Spleen (tissue), 11 donors: Measurements from ENCODE around the gene TSPO. TPM values are rescaled to one million over a fixed set of nuclear protein-coding genes. Genes with fewer than 3 reads are reported as not detected.
A peak's percentile ranks its signal among the peaks of the same experiment; 100 is the strongest.

ENCODE experiments used
- DNase-seq: peaks from one replicate; pipeline ENCODE4 v3.0.0-alpha.2; 2020
- H3K27ac ChIP-seq, 8 donors: fragments of 200-600 bp; sonication (generic) in 7 of 8; 1 replicate in 4 of 8; 2 replicates in 4 of 8; pipeline versions ENCODE4 v1.5.0 to v1.8.0; 2016 to 2021; ENCODE audit warnings: inconsistent platforms in 4 of 8, mild to moderate bottlenecking in 4 of 8, moderate library complexity in 1 of 8
- H3K27me3 ChIP-seq, 7 donors: fragments of 200-600 bp; sonication (generic) in 6 of 7; replicated peaks in 1 of 7; 1 replicate in 4 of 7; 2 replicates in 3 of 7; pipeline versions ENCODE4 v1.5.0 to v1.8.0; 2016 to 2021; ENCODE audit warnings: inconsistent platforms in 3 of 7, mild to moderate bottlenecking in 1 of 7
- H3K36me3 ChIP-seq, 6 donors: fragments of 200-600 bp; sonication (generic) in 5 of 6; 1 replicate in 4 of 6; 2 replicates in 2 of 6; pipeline versions ENCODE4 v1.5.0 to v1.8.0; 2016 to 2021; ENCODE audit warnings: inconsistent platforms in 2 of 6
- H3K4me1 ChIP-seq, 6 donors: fragments of 200-600 bp; sonication (generic) in 5 of 6; 1 replicate in 3 of 6; 2 replicates in 3 of 6; pipeline versions ENCODE4 v1.5.0 to v1.8.0; 2016 to 2021; ENCODE audit warnings: inconsistent platforms in 3 of 6
- H3K4me3 ChIP-seq, 8 donors: fragments of 200-600 bp; sonication (generic) in 7 of 8; 1 replicate in 4 of 8; 2 replicates in 4 of 8; pipeline versions ENCODE4 v1.5.0 to v1.8.0; 2016 to 2021; ENCODE audit warnings: inconsistent platforms in 4 of 8, mild to moderate bottlenecking in 4 of 8, moderate library complexity in 2 of 8
- H3K9me3 ChIP-seq, 8 donors: fragments of 200-600 bp; sonication (generic) in 7 of 8; 1 replicate in 4 of 8; 2 replicates in 4 of 8; pipeline versions ENCODE4 v1.5.0 to v1.8.0; 2016 to 2021; ENCODE audit warnings: inconsistent platforms in 4 of 8
- CTCF ChIP-seq, 11 experiments: fragments of 200-600 bp in 7 of 11; fragments of 450-650 bp in 4 of 11; sonication (generic) in 4 of 11; IDR thresholded peaks in 8 of 11; conservative IDR thresholded peaks in 3 of 11; 1 replicate in 7 of 11; 2 replicates in 4 of 11; pipeline versions ENCODE4 v1.4.0 to v1.8.0; 2016 to 2021; ENCODE audit warnings: antibody characterized with exemption in 11 of 11, inconsistent platforms in 4 of 11, mild to moderate bottlenecking in 1 of 11
- POLR2A ChIP-seq, 3 donors: fragments of 450-650 bp; IDR thresholded peaks; one replicate each; pipeline ENCODE4 v1.5.1; 2017; ENCODE audit warnings: antibody characterized with exemption in 3 of 3, mild to moderate bottlenecking in 1 of 3
- POLR2AphosphoS5 ChIP-seq, 3 donors: sonication (generic); formaldehyde crosslinking; IDR thresholded peaks; one replicate each; pipeline ENCODE4 v1.5.1; 2017; ENCODE audit warnings: antibody characterized with exemption in 3 of 3
- WGBS, 5 donors: extraction: QIAGEN DNeasy Blood & Tissue Kit in 3 of 5; methylation state at CpG; one replicate each; pipeline versions ENCODE4 v1.1.5 to v1.1.7; 2013 to 2018; 5-methylcytosine and 5-hydroxymethylcytosine counted together
- intact Hi-C: fragments of 100-400 bp; cut with DNase I; formaldehyde crosslinking; loops from one replicate; pipeline ENCODE4 v1.15.0; 2023; ENCODE audit warnings: low total_unique reads
- polyA plus RNA-seq, 3 donors: library from polyadenylated mRNA; stranded (reverse); fragments of 200-250 nt; gene quantifications; one replicate each; pipeline ENCODE4 v1.2.1, GENCODE V29; 2013
- total RNA-seq, 7 donors: library from RNA; depleted of rRNA in 3 of 7; stranded (reverse); fragments of >200 nt in 3 of 7; fragmentation: NEBNext Ultra II Directional in 4 of 7; extraction: Animal tissue kit (Norgen Biotek cat#: 25700) in 4 of 7; gene quantifications; one replicate each; pipeline versions ENCODE4 v1.1.0 to v1.2.1, GENCODE V29; 2016 to 2021
- donor health status: healthy with polysubstance abuse.
- donor health status: DM: no; HTN: no; CAD: no; lungs with moderate emphysema.
- donor health status: DM: no; HTN: no; CAD: no.
- donor health status: Bipolar disorder and iron deficiency.
- donor health status: healthy.
- donor health status: DM: no; HTN: no; CAD: no.
- donor health status: DM: yes; HTN: yes; CAD: no.

The TSPO gene
- total and polyA plus RNA-seq, 10 donors = 90.1 to 596 (median 152) TPM

DNA sequence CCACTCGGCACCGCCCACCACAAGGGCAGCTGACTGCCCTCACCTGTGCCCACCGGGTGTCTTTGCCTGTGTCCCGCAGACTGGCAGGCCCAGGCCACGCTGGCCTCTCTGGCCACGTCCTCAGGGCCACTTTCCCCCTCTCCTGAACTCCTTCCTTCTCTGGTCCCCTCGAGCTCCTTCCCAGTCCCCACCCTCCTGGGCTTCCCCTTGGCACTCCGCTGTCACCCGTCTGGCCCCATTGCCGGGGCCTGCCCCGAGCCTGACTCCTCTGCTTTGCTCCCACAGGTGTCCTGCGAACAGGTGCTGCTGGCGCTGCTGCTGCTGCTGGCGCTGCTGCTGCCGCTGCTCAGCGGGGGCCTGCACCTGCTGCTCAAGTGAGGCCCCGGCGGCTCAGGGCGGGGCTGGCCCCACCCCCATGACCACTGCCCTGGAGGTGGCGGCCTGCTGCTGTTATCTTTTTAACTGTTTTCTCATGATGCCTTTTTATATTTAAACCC lies 22.4 kb upstream of the TSPO start:
- TF ChIP-seq POLR2A (IDR thresholded peaks at IDR 0.05) (no peak), CTCF (IDR thresholded peaks at IDR 0.05 in 8 of 11, conservative IDR thresholded peaks at IDR 0.05 in 3 of 11) (no peak), POLR2AphosphoS5 (IDR thresholded peaks at IDR 0.05) (peak in 2 of 3 donors; percentile 19 to 47)
- no peak overlapping the region for H3K4me3 ChIP-seq
- WGBS, 5 donors = 47 to 60% (median 50%) methylated on average over 20 of the region's 20 CpGs
- intact Hi-C loops = no loop called here
- no peak overlapping the region for H3K27ac ChIP-seq
- peaks cover 0 to 45% (median 8%) of the 10 kb centered on the region in 6 donors for H3K4me1 ChIP-seq
- DNase-seq = no peak
- H3K36me3 ChIP-seq = peaks cover 0 to 34% (median 18%) of the 10 kb centered on the region in 6 donors
- H3K27me3 ChIP-seq = peaks cover 0 to 20% (median 0%) of the 10 kb centered on the region in 7 donors
- no peaks in the 10 kb centered on the region for H3K9me3 ChIP-seq

- Histone ChIP-seq H3K9me3 (no peaks in the 10 kb centered on the region), H3K36me3 (peaks cover 0 to 41% (median 24%) of the 10 kb centered on the region in 6 donors), H3K4me1 (peaks cover 0 to 45% (median 8%) of the 10 kb centered on the region in 6 donors), H3K27me3 (peaks cover 0 to 20% (median 0%) of the 10 kb centered on the region in 7 donors), H3K27ac (no peak overlapping the region), H3K4me3 (no peak overlapping the region)
- DNase-seq = no peak
- WGBS, 5 donors = 53 to 66% (median 59%) methylated on average over 15 to 16 of the region's 16 CpGs
- TF ChIP-seq POLR2A (IDR thresholded peaks at IDR 0.05) (no peak), CTCF (IDR thresholded peaks at IDR 0.05 in 8 of 11, conservative IDR thresholded peaks at IDR 0.05 in 3 of 11) (no peak), POLR2AphosphoS5 (IDR thresholded peaks at IDR 0.05) (no peak)
- intact Hi-C loops = no loop called here
Observed at GRCh38 chr22:43129426-43130425, 21.6 kb upstream of the TSPO start.

- Histone ChIP-seq H3K36me3 (peaks cover 0 to 62% (median 40%) of the 10 kb centered on the region in 6 donors), H3K9me3 (no peaks in the 10 kb centered on the region), H3K4me1 (peaks cover 0 to 48% (median 16%) of the 10 kb centered on the region in 6 donors), H3K27me3 (peaks cover 0 to 20% (median 0%) of the 10 kb centered on the region in 7 donors), H3K27ac (no peak overlapping the region), H3K4me3 (no peak overlapping the region)
- intact Hi-C loops = no loop called here
- 92 to 95% (median 92%) methylated on average over 15 to 17 of the region's 17 CpGs for WGBS, 5 donors
- TF ChIP-seq POLR2A (IDR thresholded peaks at IDR 0.05) (no peak), POLR2AphosphoS5 (IDR thresholded peaks at IDR 0.05) (no peak), CTCF (IDR thresholded peaks at IDR 0.05 in 8 of 11, conservative IDR thresholded peaks at IDR 0.05 in 3 of 11) (no peak)
- DNase-seq = no peak
Observed at GRCh38 chr22:43131773-43132501, 19.4 kb upstream of the TSPO start.
